Suprapubic skin (tissue), 4 donors: ENCODE measurements around the gene IFFO2. TPM values are rescaled to one million over a fixed set of nuclear protein-coding genes. Genes with fewer than 3 reads are reported as not detected.

Source experiments
- DNase-seq, 2 donors: peaks; one replicate each; pipeline ENCODE4 v3.0.0-alpha.2; 2019; ENCODE audit warnings: low spot score in 2 of 2
- H3K27ac ChIP-seq: fragments of 200-600 bp; sonication (generic); one replicate; pipeline ENCODE4 v1.5.1; 2019
- H3K27me3 ChIP-seq: fragments of 200-600 bp; sonication (generic); one replicate; pipeline ENCODE4 v1.5.1; 2019
- H3K36me3 ChIP-seq: fragments of 200-600 bp; sonication (generic); one replicate; pipeline ENCODE4 v1.5.1; 2019
- H3K4me1 ChIP-seq: fragments of 200-600 bp; sonication (generic); one replicate; pipeline ENCODE4 v1.5.1; 2019
- H3K4me3 ChIP-seq: fragments of 200-600 bp; sonication (generic); one replicate; pipeline ENCODE4 v1.5.1; 2019; ENCODE audit warnings: mild to moderate bottlenecking
- H3K9me3 ChIP-seq: fragments of 200-600 bp; sonication (generic); one replicate; pipeline ENCODE4 v1.5.1; 2019
- CTCF ChIP-seq, 2 donors: fragments of 200-600 bp in 1 of 2; fragments of 450-650 bp in 1 of 2; sonication (generic) in 1 of 2; IDR thresholded peaks; one replicate each; pipeline ENCODE4 v1.5.1; 2016 to 2019; ENCODE audit warnings: antibody characterized with exemption in 2 of 2, mild to moderate bottlenecking in 1 of 2, moderate library complexity in 1 of 2
- EP300 ChIP-seq: sonication (generic); formaldehyde crosslinking; IDR thresholded peaks from one replicate; pipeline ENCODE4 v1.6.1; 2017; ENCODE audit warnings: antibody characterized with exemption
- POLR2A ChIP-seq, 2 donors: fragments of 450-650 bp; IDR thresholded peaks; one replicate each; pipeline ENCODE4 v1.6.1; 2017; ENCODE audit warnings: antibody characterized with exemption in 2 of 2, mild to moderate bottlenecking in 2 of 2, moderate library complexity in 2 of 2
- POLR2AphosphoS5 ChIP-seq, 3 donors: sonication (generic); formaldehyde crosslinking; IDR thresholded peaks; one replicate each; pipeline ENCODE4 v1.6.1; 2017; ENCODE audit warnings: antibody characterized with exemption in 3 of 3
- whole genome bisulfite sequencing: methylation state at CpG from one replicate; pipeline ENCODE4 v1.1.5; 2018; 5-methylcytosine and 5-hydroxymethylcytosine counted together
- total RNA-seq, 4 donors: library from RNA; depleted of rRNA; stranded (reverse); fragments of >200 nt; gene quantifications; one replicate each; pipeline ENCODE4 v1.1.0, GENCODE V29; 2016

IFFO2 gene
- total RNA-seq, 4 donors from 2014 or later: 327 to 569 (median 449) TPM

- no peak for DNase-seq
- H3K27ac ChIP-seq: peak overlapping the region; percentile 34
Observed at GRCh38 chr1:18999359-18999758, 42.9 kb upstream of the IFFO2 start.

GRCh38 chr1:18998016-18998724 lies 41.7 kb upstream of the IFFO2 start:
- TF ChIP-seq EP300 (no peak), CTCF (IDR thresholded peaks at IDR 0.05) (no peak), POLR2A (IDR thresholded peaks at IDR 0.05) (no peak), POLR2AphosphoS5 (IDR thresholded peaks at IDR 0.05) (no peak)
- Histone ChIP-seq H3K27ac (peak overlapping the region; percentile 57), H3K4me1 (peaks cover 23% of the 10 kb centered on the region), H3K9me3 (no peaks in the 10 kb centered on the region), H3K36me3 (no peaks in the 10 kb centered on the region), H3K27me3 (no peaks in the 10 kb centered on the region), H3K4me3 (no peak overlapping the region)
- 68% methylated on average over 9 of the region's 9 CpGs for WGBS
- DNase-seq: no peak

More at GRCh38 chr1:18999359-18999758, 42.9 kb upstream of the IFFO2 start:
- no peak overlapping the region for H3K4me3 ChIP-seq
- peaks cover 23% of the 10 kb centered on the region for H3K4me1 ChIP-seq
- 36% methylated on average over 2 of the region's 2 CpGs for WGBS
- TF ChIP-seq POLR2A (IDR thresholded peaks at IDR 0.05) (no peak), POLR2AphosphoS5 (IDR thresholded peaks at IDR 0.05) (no peak), EP300 (no peak)
- H3K9me3 ChIP-seq: no peaks in the 10 kb centered on the region
- H3K27me3 ChIP-seq: no peaks in the 10 kb centered on the region
- no peaks in the 10 kb centered on the region for H3K36me3 ChIP-seq

GRCh38 chr1:18997508-18997907 lies 41.0 kb upstream of the IFFO2 start:
- Histone ChIP-seq H3K4me3 (no peak overlapping the region), H3K36me3 (no peaks in the 10 kb centered on the region), H3K4me1 (peaks cover 23% of the 10 kb centered on the region), H3K9me3 (no peaks in the 10 kb centered on the region), H3K27ac (peak overlapping the region; percentile 57), H3K27me3 (no peaks in the 10 kb centered on the region)
- no peak for TF ChIP-seq POLR2AphosphoS5 (IDR thresholded peaks at IDR 0.05)
- no peak for TF ChIP-seq EP300
- TF ChIP-seq CTCF (IDR thresholded peaks at IDR 0.05): no peak
- TF ChIP-seq POLR2A (IDR thresholded peaks at IDR 0.05): no peak
- WGBS: 86% methylated on average over 5 of the region's 6 CpGs
- no peak for DNase-seq

GRCh38 chr1:18996548-18997177 lies 40.2 kb upstream of the IFFO2 start:
- DNase-seq: no peak
- TF ChIP-seq CTCF (IDR thresholded peaks at IDR 0.05) (no peak), POLR2AphosphoS5 (IDR thresholded peaks at IDR 0.05) (no peak), EP300 (no peak), POLR2A (IDR thresholded peaks at IDR 0.05) (no peak)
- no peak overlapping the region for H3K4me3 ChIP-seq
- no peak overlapping the region for H3K27ac ChIP-seq
- 87% methylated on average over 6 of the region's 6 CpGs for WGBS
- H3K4me1 ChIP-seq: peaks cover 30% of the 10 kb centered on the region
- no peaks in the 10 kb centered on the region for H3K36me3 ChIP-seq
- H3K9me3 ChIP-seq: no peaks in the 10 kb centered on the region
- H3K27me3 ChIP-seq: no peaks in the 10 kb centered on the region

GRCh38 chr1:18994381-18994780 lies 37.9 kb upstream of the IFFO2 start:
- no peaks in the 10 kb centered on the region for H3K9me3 ChIP-seq
- peaks cover 30% of the 10 kb centered on the region for H3K4me1 ChIP-seq
- WGBS: 86% methylated on average over 6 of the region's 6 CpGs
- no peak overlapping the region for H3K27ac ChIP-seq
- no peaks in the 10 kb centered on the region for H3K36me3 ChIP-seq
- TF ChIP-seq CTCF (IDR thresholded peaks at IDR 0.05): no peak
- no peak for TF ChIP-seq POLR2AphosphoS5 (IDR thresholded peaks at IDR 0.05)
- TF ChIP-seq POLR2A (IDR thresholded peaks at IDR 0.05): no peak
- no peak for TF ChIP-seq EP300
- no peak for DNase-seq
- no peak overlapping the region for H3K4me3 ChIP-seq
- no peaks in the 10 kb centered on the region for H3K27me3 ChIP-seq
